A549 (cell line): ENCODE data around the gene TSPAN5.

Experiments
- KDM5A ChIP-seq: fragments of 200-600 bp; sonication (generic); IDR thresholded peaks from 2 replicates; pipeline ENCODE4 v1.6.1; 2016; ENCODE audit warnings: antibody characterized with exemption, mild to moderate bottlenecking
- POLR2AphosphoS2 ChIP-seq: conservative IDR thresholded peaks from 2 replicates; pipeline ENCODE4 v1.6.1; 2012; ENCODE audit warnings: low read length, improper control_type of control experiment, inconsistent platforms

GRCh38 chr4:98522636-98523395, 135.6 kb downstream of the TSPAN5 start:
- no peak for TF ChIP-seq KDM5A
- TF ChIP-seq POLR2AphosphoS2 = no peak
